AG04450 (cell line): ENCODE measurements around the gene ARFGAP2. TPM values are rescaled to one million over a fixed set of nuclear protein-coding genes. Genes with fewer than 3 reads are reported as not detected.

ENCODE experiments used
- CTCF ChIA-PET: fragments of 300-600, 350-600 bp; formaldehyde crosslinking; extraction: SDS; loops from one replicate; lab custom pipeline; 2022; ENCODE audit warnings: antibody characterized with exemption, inconsistent platforms; lab: Charles Lee
- POLR2A ChIA-PET: fragments of 350-600 bp; formaldehyde crosslinking; extraction: SDS; loops from one replicate; lab custom pipeline; 2021; ENCODE audit warnings: antibody characterized with exemption, inconsistent platforms; lab: Yijun Ruan, JAX
- DNase-seq: peaks from one replicate; pipeline ENCODE4 v3.0.0-alpha.2; 2011; ENCODE audit warnings: low read depth, low spot score
- H3K27ac ChIP-seq: one replicate; pipeline ENCODE4 v1.5.1; 2012; ENCODE audit warnings: low read depth, low read length, control low read depth
- H3K27me3 ChIP-seq: one replicate; pipeline ENCODE4 v1.6.0; 2012; ENCODE audit warnings: low read length; ENCODE audit not compliant: control insufficient read depth, insufficient read depth
- H3K4me3 ChIP-seq: 2 replicates; pipeline ENCODE4 v1.5.1; 2011; ENCODE audit warnings: mild to moderate bottlenecking, low read depth, low read length, control low read depth
- H3K9me3 ChIP-seq: 2 replicates; pipeline ENCODE4 v1.5.1; 2012; ENCODE audit warnings: low read length; ENCODE audit not compliant: control insufficient read depth, insufficient read depth
- polyA plus RNA-seq: library from polyadenylated mRNA; depleted of rRNA; stranded (reverse); fragments of >200 nt; gene quantifications from 2 replicates; pipeline ENCODE4 v1.2.3, GENCODE V29; 2011
- TF ChIP-seq, protein P1 (sequence below): IDR thresholded peaks from 2 replicates; pipeline ENCODE4 v1.5.1; 2011; ENCODE audit warnings: low read depth, low read length, control low read depth, inconsistent platforms

Gene ARFGAP2
- polyA plus RNA-seq, 1 experiment: 38.6 TPM

DNA sequence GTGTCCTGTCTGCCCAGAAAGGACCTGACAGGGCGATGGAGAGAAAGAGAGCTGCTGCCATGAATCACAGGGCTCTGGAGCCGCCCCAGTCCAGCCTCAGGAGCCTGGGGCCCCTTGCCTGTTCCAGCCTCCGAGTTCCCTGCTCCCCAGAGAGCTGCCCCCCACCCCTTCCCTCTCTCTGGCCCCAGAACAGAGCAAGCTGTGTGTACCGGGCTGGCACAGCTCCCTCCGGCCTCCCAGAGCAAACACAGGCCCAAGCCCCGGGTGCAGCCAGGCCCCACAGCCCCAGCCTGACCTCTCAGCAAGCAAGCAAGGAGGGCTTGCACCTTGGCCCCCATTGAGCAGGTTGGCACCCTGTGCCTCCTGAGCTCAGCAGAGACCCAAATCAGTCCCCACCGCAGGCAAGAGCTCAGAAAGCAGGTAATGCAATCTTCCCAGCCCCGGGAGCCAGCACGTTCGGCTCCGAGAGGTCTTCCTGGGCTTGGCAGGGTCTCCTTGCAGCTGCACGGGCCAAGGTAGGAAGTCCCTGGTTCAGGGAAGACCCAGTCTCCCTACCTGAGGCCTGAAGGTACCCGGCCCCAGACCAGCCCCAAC, 8.1 kb upstream of the ARFGAP2 start:
- H3K9me3 ChIP-seq: no peaks in the 10 kb centered on the region
- DNase-seq: no peak
- TF ChIP-seq, protein P1, sequence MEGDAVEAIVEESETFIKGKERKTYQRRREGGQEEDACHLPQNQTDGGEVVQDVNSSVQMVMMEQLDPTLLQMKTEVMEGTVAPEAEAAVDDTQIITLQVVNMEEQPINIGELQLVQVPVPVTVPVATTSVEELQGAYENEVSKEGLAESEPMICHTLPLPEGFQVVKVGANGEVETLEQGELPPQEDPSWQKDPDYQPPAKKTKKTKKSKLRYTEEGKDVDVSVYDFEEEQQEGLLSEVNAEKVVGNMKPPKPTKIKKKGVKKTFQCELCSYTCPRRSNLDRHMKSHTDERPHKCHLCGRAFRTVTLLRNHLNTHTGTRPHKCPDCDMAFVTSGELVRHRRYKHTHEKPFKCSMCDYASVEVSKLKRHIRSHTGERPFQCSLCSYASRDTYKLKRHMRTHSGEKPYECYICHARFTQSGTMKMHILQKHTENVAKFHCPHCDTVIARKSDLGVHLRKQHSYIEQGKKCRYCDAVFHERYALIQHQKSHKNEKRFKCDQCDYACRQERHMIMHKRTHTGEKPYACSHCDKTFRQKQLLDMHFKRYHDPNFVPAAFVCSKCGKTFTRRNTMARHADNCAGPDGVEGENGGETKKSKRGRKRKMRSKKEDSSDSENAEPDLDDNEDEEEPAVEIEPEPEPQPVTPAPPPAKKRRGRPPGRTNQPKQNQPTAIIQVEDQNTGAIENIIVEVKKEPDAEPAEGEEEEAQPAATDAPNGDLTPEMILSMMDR: no peak
- CTCF ChIA-PET: interaction anchor here (0.6 to 1.6 kb wide), 7 partner anchors 75 to 237 kb away, joined by 3 to 13 read pairs (median 5); no protein-coding TSS in a partner anchor
- H3K27me3 ChIP-seq: no peaks in the 10 kb centered on the region
- POLR2A ChIA-PET: interaction anchor here (0.5 to 1.4 kb wide), 6 partner anchors 19 to 509 kb away, joined by 4 to 7 read pairs (median 6); partner anchors contain the start of genes ACP2 and DDB2
- H3K27ac ChIP-seq: peak overlapping the region; percentile 39
- H3K4me3 ChIP-seq: peak overlapping the region; percentile 67

DNA sequence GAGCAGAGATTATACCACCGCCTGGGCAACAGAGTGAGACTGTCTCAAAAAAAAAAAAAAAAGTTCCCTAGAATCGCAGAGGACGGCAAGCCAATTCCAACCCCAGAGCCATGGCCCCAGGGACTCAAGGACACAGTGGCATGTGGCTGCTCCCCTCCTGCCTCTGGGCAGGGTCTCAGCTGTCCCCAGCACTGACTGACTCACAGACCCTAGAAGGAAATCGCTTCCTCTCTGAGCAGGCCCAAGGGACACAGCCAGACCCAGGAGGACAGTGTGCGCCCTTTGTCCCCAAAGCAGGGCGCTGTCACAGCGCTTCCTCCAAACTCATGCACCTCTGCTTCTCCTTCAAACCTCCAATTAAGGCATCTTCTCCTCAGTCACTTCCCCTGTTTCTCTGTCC, 7.3 kb upstream of the ARFGAP2 start:
- Histone ChIP-seq H3K27me3 (no peaks in the 10 kb centered on the region), H3K27ac (no peak overlapping the region), H3K9me3 (no peaks in the 10 kb centered on the region; the same call in 1 of the 2 replicates), H3K4me3 (no peak overlapping the region)
- TF ChIP-seq, protein P1: no peak
- no peak for DNase-seq
- CTCF ChIA-PET: no interaction called here
- POLR2A ChIA-PET: interaction anchor here (0.6 kb wide), 1 partner anchor 249 kb away, joined by 6 read pairs; no protein-coding TSS in a partner anchor

- POLR2A ChIA-PET: no interaction called here
- CTCF ChIA-PET: interaction anchor here (4.5 kb wide), 1 partner anchor 172 kb away, joined by 43 read pairs; no protein-coding TSS in a partner anchor
Observed at GRCh38 chr11:47183031-47183856, 6.6 kb upstream of the ARFGAP2 start.

GRCh38 chr11:47182380-47182779, 5.7 kb upstream of the ARFGAP2 start:
- TF ChIP-seq, protein P1: no peak
- ChIA-PET POLR2A (no interaction called here), CTCF (interaction anchor here (1.9 to 4.5 kb wide), 2 partner anchors 77 to 173 kb away, joined by 7 to 43 read pairs; no protein-coding TSS in a partner anchor)
- no peak for DNase-seq
- H3K27ac ChIP-seq: no peak overlapping the region
- no peak overlapping the region for H3K4me3 ChIP-seq
- H3K9me3 ChIP-seq: no peaks in the 10 kb centered on the region; the same call in 1 of the 2 replicates
- H3K27me3 ChIP-seq: no peaks in the 10 kb centered on the region

More at GRCh38 chr11:47183031-47183856, 6.6 kb upstream of the ARFGAP2 start:
- no peak for DNase-seq
- no peaks in the 10 kb centered on the region; the same call in 1 of the 2 replicates for H3K9me3 ChIP-seq
- H3K27me3 ChIP-seq: no peaks in the 10 kb centered on the region
- TF ChIP-seq, protein P1: no peak
- no peak overlapping the region for H3K4me3 ChIP-seq
- H3K27ac ChIP-seq: no peak overlapping the region
